ENCODE results near the gene COBL. TPM values are rescaled to one million over a fixed set of nuclear protein-coding genes. Genes with fewer than 3 reads are reported as not detected.
A peak's percentile ranks its signal among the peaks of the same experiment; 100 is the strongest.

The COBL gene
- total RNA-seq, 1 donor from 2014 or later, result 0.11 TPM

DNA sequence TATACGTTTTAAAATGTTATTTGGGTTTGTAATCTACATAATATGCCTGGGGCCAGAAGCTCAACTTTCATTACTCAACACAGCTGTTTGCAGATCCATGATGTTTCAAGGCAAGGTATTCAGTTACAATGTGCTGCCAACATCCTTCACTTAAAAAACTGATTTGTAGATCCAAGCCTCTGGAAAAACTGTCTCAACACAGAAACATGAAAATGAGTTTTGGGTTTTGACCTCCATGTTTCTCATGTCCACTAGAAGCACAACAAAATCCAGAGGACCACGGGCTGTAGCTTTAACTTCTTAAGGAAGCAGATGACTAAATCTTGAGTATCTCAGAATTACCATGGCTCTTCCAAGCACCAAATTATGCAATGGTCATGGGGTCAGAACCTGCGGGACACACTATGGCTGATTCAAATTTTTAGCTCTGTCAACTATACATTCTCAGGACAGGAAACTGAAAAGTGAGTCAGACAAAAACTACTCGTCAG lies 286.9 kb downstream of the COBL start:
- no peak overlapping the region for H3K27ac ChIP-seq
- H3K9me3 ChIP-seq, result no peaks in the 10 kb centered on the region
- no peak for TF ChIP-seq CTCF (IDR thresholded peaks at IDR 0.05)
- no peak for DNase-seq (ENCODE audit: low spot score in 2 of 2)
- H3K4me3 ChIP-seq, result no peak overlapping the region
- H3K36me3 ChIP-seq, result no peaks in the 10 kb centered on the region
- intact Hi-C loops (cut with DNase I), result no loop called here
- peaks cover 0 to 7% of the 10 kb centered on the region in 2 donors for H3K4me1 ChIP-seq
- H3K27me3 ChIP-seq, result no peaks in the 10 kb centered on the region

GRCh38 chr7:51029131-51029530 lies 287.5 kb downstream of the COBL start:
- H3K4me3 ChIP-seq, result no peak overlapping the region
- peak in 1 of 2 donors; percentile 24 for DNase-seq (ENCODE audit: low spot score in 2 of 2)
- peaks cover 0 to 5% of the 10 kb centered on the region in 2 donors for H3K4me1 ChIP-seq
- no peak for TF ChIP-seq CTCF (IDR thresholded peaks at IDR 0.05)
- no peaks in the 10 kb centered on the region for H3K36me3 ChIP-seq
- H3K9me3 ChIP-seq, result no peaks in the 10 kb centered on the region
- intact Hi-C loops (cut with DNase I), result no loop called here
- H3K27ac ChIP-seq, result no peak overlapping the region
- H3K27me3 ChIP-seq, result no peaks in the 10 kb centered on the region

- peak in 1 of 2 donors; percentile 58 for DNase-seq (ENCODE audit: low spot score in 2 of 2)
- no peaks in the 10 kb centered on the region for H3K36me3 ChIP-seq
These were observed 288.4 kb downstream of the COBL start for GRCh38 chr7:51027935-51028830.

DNA sequence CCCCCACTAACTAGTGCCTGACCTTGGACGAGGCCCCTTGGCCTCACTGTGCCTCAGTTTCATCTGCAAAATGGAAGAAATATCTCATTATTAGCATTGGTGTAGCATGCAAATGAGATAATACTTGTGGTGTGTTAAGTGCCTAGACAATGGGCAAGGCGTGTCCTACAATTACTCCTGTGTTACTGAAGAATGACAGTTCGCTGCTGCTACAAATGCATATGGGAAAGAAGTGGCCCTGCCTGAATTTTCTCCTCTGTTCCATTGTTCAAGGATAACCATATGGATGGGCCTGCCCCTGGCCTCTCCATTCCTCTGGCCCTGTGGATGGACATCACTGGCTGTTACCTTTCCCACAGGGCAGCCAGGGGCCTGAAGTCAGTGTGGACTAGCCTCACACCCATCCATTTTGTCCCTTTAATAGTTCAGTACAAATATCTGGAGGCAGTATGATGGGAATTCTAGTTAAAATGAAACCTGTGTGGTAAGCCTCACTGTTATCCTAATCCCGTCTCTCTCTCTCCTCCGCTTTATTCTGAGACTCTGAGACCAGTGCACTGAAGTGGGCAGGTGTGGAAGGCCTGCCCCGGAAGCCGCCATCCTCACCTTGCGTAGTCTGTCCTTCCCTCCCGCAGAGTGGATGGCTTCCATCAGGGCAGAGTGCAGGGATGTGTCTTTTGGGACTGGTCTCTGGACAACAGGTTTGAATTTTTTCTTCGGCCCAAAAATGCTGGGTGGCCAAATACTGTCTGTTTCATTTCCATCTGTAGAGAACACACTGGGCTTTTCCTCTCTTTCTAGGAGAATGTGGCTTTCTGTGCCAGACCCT lies 289.3 kb downstream of the COBL start:
- intact Hi-C loops (cut with DNase I), result no loop called here
- Histone ChIP-seq H3K4me1 (no peaks in the 10 kb centered on the region), H3K27ac (no peak overlapping the region), H3K36me3 (no peaks in the 10 kb centered on the region), H3K4me3 (no peak overlapping the region), H3K27me3 (no peaks in the 10 kb centered on the region), H3K9me3 (no peaks in the 10 kb centered on the region)
- peak in 1 of 2 donors; percentile 38 for DNase-seq (ENCODE audit: low spot score in 2 of 2)
- no peak for TF ChIP-seq CTCF (IDR thresholded peaks at IDR 0.05)

More at GRCh38 chr7:51027935-51028830, 288.4 kb downstream of the COBL start:
- no peaks in the 10 kb centered on the region for H3K4me1 ChIP-seq
- TF ChIP-seq CTCF (IDR thresholded peaks at IDR 0.05), result no peak
- intact Hi-C loops (cut with DNase I), result no loop called here
- no peak overlapping the region for H3K27ac ChIP-seq
- H3K27me3 ChIP-seq, result no peaks in the 10 kb centered on the region
- no peaks in the 10 kb centered on the region for H3K9me3 ChIP-seq
- H3K4me3 ChIP-seq, result no peak overlapping the region

- H3K27ac ChIP-seq, result no peak overlapping the region
- TF ChIP-seq CTCF (IDR thresholded peaks at IDR 0.05), result no peak
- peak in 1 of 2 donors; percentile 50 for DNase-seq (ENCODE audit: low spot score in 2 of 2)
- H3K36me3 ChIP-seq, result no peaks in the 10 kb centered on the region
- no peak overlapping the region for H3K4me3 ChIP-seq
- intact Hi-C loops (cut with DNase I), result no loop called here
- no peaks in the 10 kb centered on the region for H3K9me3 ChIP-seq
- H3K27me3 ChIP-seq, result no peaks in the 10 kb centered on the region
- no peaks in the 10 kb centered on the region for H3K4me1 ChIP-seq
These were observed 290.3 kb downstream of the COBL start for GRCh38 chr7:51026341-51026740.

Data from ascending aorta (tissue), 2 donors.